Thyroid gland (tissue), 4 donors: ENCODE measurements around the gene JAKMIP2.

Experiments
- CTCF ChIP-seq, 6 experiments: fragments of 200-600 bp in 3 of 6; fragments of 450-650 bp in 3 of 6; sonication (generic) in 3 of 6; IDR thresholded peaks; one replicate each; pipeline ENCODE4 v1.5.1; 2016 to 2019; ENCODE audit warnings: antibody characterized with exemption in 6 of 6, mild to moderate bottlenecking in 2 of 6, inconsistent platforms in 1 of 6, moderate library complexity in 1 of 6
- POLR2A ChIP-seq, 2 donors: fragments of 450-650 bp; IDR thresholded peaks; one replicate each; pipeline ENCODE4 v1.6.1; 2017; ENCODE audit warnings: antibody characterized with exemption in 2 of 2, mild to moderate bottlenecking in 2 of 2, moderate library complexity in 1 of 2

GRCh38 chr5:147767048-147767447 lies 15.5 kb downstream of the JAKMIP2 start:
- TF ChIP-seq CTCF (IDR thresholded peaks at IDR 0.05) (no peak), POLR2A (IDR thresholded peaks at IDR 0.05) (no peak)
